ENCODE measurements around the gene COA1.
"Not testable (repeated sequence)": the region's sequence is repeated elsewhere in the genome, so short reads cannot be mapped to it uniquely, and the experiment has no call there.

GRCh38 chr7:43775255-43775654 lies 45.9 kb upstream of the COA1 start:
- TF ChIP-seq, protein P1, sequence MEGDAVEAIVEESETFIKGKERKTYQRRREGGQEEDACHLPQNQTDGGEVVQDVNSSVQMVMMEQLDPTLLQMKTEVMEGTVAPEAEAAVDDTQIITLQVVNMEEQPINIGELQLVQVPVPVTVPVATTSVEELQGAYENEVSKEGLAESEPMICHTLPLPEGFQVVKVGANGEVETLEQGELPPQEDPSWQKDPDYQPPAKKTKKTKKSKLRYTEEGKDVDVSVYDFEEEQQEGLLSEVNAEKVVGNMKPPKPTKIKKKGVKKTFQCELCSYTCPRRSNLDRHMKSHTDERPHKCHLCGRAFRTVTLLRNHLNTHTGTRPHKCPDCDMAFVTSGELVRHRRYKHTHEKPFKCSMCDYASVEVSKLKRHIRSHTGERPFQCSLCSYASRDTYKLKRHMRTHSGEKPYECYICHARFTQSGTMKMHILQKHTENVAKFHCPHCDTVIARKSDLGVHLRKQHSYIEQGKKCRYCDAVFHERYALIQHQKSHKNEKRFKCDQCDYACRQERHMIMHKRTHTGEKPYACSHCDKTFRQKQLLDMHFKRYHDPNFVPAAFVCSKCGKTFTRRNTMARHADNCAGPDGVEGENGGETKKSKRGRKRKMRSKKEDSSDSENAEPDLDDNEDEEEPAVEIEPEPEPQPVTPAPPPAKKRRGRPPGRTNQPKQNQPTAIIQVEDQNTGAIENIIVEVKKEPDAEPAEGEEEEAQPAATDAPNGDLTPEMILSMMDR (IDR thresholded peaks at IDR 0.05), result not testable (repeated sequence)
- not testable (repeated sequence) for TF ChIP-seq POLR2A (IDR thresholded peaks at IDR 0.05)
